Activated T-cell treated with anti-CD3 and anti-CD28 coated beads, Interleukin-2, amount 50 U/mL, for 72 hours (primary cell): ENCODE data around the gene KLF9. TPM values are rescaled to one million over a fixed set of nuclear protein-coding genes. Genes with fewer than 3 reads are reported as not detected.
A peak's percentile ranks its signal among the peaks of the same experiment; 100 is the strongest.

Experiments used
- ATAC-seq, 2 donors: fragments of 150-1000 bp; cut with Tn5 transposase; replicated peaks in 1 of 2; 2 replicates each; pipeline ENCODE4 v1.10.0; 2021; ENCODE audit warnings: moderate library complexity in 2 of 2, mild to moderate bottlenecking in 1 of 2
- DNase-seq, 2 donors: peaks; one replicate each; pipeline ENCODE4 v3.0.0; 2021 to 2022; ENCODE audit warnings: mixed read lengths in 1 of 2
- H3K27ac Mint-ChIP-seq: one replicate; pipeline ENCODE4 v1.8.0; 2022; ENCODE audit warnings: mild to moderate bottlenecking, moderate library complexity, mixed read lengths
- H3K27me3 Mint-ChIP-seq: one replicate; pipeline ENCODE4 v1.8.0; 2022; ENCODE audit warnings: low read depth, mixed read lengths
- H3K36me3 Mint-ChIP-seq, 2 donors: one replicate each; pipeline ENCODE4 v1.8.0; 2022; ENCODE audit warnings: mixed read lengths in 2 of 2, mild to moderate bottlenecking in 1 of 2; ENCODE audit not compliant: insufficient read depth in 2 of 2
- H3K4me1 Mint-ChIP-seq: one replicate; pipeline ENCODE4 v1.8.0; 2022; ENCODE audit warnings: low read depth, mixed read lengths
- H3K4me3 Mint-ChIP-seq, 2 donors: one replicate each; pipeline ENCODE4 v1.8.0; 2022; ENCODE audit warnings: mild to moderate bottlenecking in 2 of 2, mixed read lengths in 2 of 2, moderate library complexity in 2 of 2
- H3K9me3 Mint-ChIP-seq, 2 donors: one replicate each; pipeline ENCODE4 v1.8.0; 2022; ENCODE audit warnings: mixed read lengths in 2 of 2
- total RNA-seq, 2 donors: library from RNA; stranded (reverse); gene quantifications; one replicate each; pipeline ENCODE4 v1.2.3, GENCODE V29; 2022

Gene KLF9
- total RNA-seq, 2 donors from 2014 or later, result 27.5 to 35.4 TPM

GRCh38 chr9:70390933-70391341 is 23.5 kb downstream of the KLF9 start:
- Mint-ChIP-seq H3K27ac (peak overlapping the region; percentile 84), H3K36me3 (peaks cover 0 to 10% of the 10 kb centered on the region in 2 donors), H3K4me3 (peak overlapping the region; percentile 65 to 76), H3K4me1 (peaks cover 68% of the 10 kb centered on the region), H3K9me3 (no peaks in the 10 kb centered on the region), H3K27me3 (no peaks in the 10 kb centered on the region)
- ATAC-seq, result peak; percentile 68 to 77
- DNase-seq, result no peak

GRCh38 chr9:70389621-70390266 is 24.7 kb downstream of the KLF9 start:
- Mint-ChIP-seq H3K27ac (peak overlapping the region; percentile 4), H3K36me3 (peaks cover under 1 to 10% of the 10 kb centered on the region in 2 donors), H3K4me3 (peak overlapping the region; percentile 42 to 65), H3K4me1 (peaks cover 68% of the 10 kb centered on the region), H3K27me3 (no peaks in the 10 kb centered on the region), H3K9me3 (no peaks in the 10 kb centered on the region)
- DNase-seq (no peak), ATAC-seq (peak; percentile 40 to 52)

GRCh38 chr9:70389188-70389587 is 25.3 kb downstream of the KLF9 start:
- H3K4me1 Mint-ChIP-seq, result peaks cover 66% of the 10 kb centered on the region
- ATAC-seq, result no peak
- no peak overlapping the region for H3K4me3 Mint-ChIP-seq
- DNase-seq, result no peak
- no peaks in the 10 kb centered on the region for H3K27me3 Mint-ChIP-seq
- H3K27ac Mint-ChIP-seq, result peak overlapping the region; percentile 4
- H3K9me3 Mint-ChIP-seq, result no peaks in the 10 kb centered on the region
- H3K36me3 Mint-ChIP-seq, result peaks cover 2 to 10% of the 10 kb centered on the region in 2 donors

GRCh38 chr9:70387663-70388062 is 26.8 kb downstream of the KLF9 start:
- no peak for ATAC-seq
- Mint-ChIP-seq H3K4me1 (peaks cover 51% of the 10 kb centered on the region), H3K27ac (no peak overlapping the region)

GRCh38 chr9:70385426-70385825 is 29.0 kb downstream of the KLF9 start:
- no peaks in the 10 kb centered on the region for H3K27me3 Mint-ChIP-seq
- DNase-seq (no peak), ATAC-seq (no peak)
- no peak overlapping the region for H3K27ac Mint-ChIP-seq
- H3K9me3 Mint-ChIP-seq, result no peaks in the 10 kb centered on the region
- peaks cover 2 to 10% of the 10 kb centered on the region in 2 donors for H3K36me3 Mint-ChIP-seq
- H3K4me1 Mint-ChIP-seq, result peaks cover 28% of the 10 kb centered on the region
- H3K4me3 Mint-ChIP-seq, result no peak overlapping the region

More at GRCh38 chr9:70387663-70388062, 26.8 kb downstream of the KLF9 start:
- no peaks in the 10 kb centered on the region for H3K27me3 Mint-ChIP-seq
- no peak for DNase-seq
- no peaks in the 10 kb centered on the region for H3K9me3 Mint-ChIP-seq
- peaks cover 2 to 10% of the 10 kb centered on the region in 2 donors for H3K36me3 Mint-ChIP-seq
- no peak overlapping the region for H3K4me3 Mint-ChIP-seq

DNA sequence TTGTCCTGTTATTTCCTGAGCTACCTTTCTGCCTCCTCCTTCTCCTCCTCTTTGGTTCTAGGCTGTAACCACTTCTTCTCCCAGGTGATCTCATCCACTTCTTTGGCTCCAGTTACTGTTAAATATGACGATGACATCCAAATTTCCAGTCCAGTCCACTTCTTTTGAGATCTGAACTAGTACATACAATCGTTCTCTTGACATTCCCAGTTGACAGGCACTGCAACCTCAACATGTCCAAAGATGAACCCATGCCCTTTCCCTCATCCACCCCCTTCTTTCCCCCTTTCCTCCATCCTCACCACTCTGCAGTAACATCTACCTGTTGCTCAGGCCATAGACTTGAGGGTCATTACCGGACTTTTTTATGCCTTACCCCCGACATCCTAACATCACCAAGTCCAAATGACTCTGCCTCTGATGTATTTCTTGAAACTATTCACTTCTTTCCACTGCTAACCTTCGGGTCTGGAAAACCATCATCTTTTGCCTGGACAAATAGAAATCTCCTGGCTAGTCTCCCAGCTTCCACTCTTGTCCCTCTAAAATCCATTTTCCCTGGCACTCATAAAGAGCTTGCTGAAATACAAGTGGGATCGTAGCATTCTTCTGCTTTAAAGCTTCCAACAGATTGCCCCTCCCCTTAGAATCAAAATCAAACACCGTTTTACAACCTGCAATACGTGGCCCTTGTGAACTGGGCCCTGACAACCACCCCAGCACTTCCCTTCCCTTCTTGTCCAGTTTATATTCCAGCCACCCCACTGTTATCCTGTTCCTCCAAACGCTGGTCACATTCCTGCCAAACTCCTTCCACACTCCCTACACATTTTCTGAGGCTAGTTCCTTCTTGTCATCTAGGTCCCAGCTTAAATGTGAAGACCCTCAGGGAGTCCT is 31.5 kb downstream of the KLF9 start:
- no peak for DNase-seq
- Mint-ChIP-seq H3K27ac (no peak overlapping the region), H3K4me1 (peaks cover 11% of the 10 kb centered on the region), H3K36me3 (peaks cover 2 to 10% of the 10 kb centered on the region in 2 donors), H3K27me3 (no peaks in the 10 kb centered on the region), H3K9me3 (no peaks in the 10 kb centered on the region), H3K4me3 (no peak overlapping the region)
- no peak for ATAC-seq

GRCh38 chr9:70382046-70382708 is 32.3 kb downstream of the KLF9 start:
- ATAC-seq (no peak), DNase-seq (no peak)
- Mint-ChIP-seq H3K4me1 (peaks cover 5% of the 10 kb centered on the region), H3K9me3 (no peaks in the 10 kb centered on the region), H3K36me3 (peaks cover 2 to 8% of the 10 kb centered on the region in 2 donors), H3K4me3 (no peak overlapping the region), H3K27me3 (no peaks in the 10 kb centered on the region), H3K27ac (no peak overlapping the region)

DNA sequence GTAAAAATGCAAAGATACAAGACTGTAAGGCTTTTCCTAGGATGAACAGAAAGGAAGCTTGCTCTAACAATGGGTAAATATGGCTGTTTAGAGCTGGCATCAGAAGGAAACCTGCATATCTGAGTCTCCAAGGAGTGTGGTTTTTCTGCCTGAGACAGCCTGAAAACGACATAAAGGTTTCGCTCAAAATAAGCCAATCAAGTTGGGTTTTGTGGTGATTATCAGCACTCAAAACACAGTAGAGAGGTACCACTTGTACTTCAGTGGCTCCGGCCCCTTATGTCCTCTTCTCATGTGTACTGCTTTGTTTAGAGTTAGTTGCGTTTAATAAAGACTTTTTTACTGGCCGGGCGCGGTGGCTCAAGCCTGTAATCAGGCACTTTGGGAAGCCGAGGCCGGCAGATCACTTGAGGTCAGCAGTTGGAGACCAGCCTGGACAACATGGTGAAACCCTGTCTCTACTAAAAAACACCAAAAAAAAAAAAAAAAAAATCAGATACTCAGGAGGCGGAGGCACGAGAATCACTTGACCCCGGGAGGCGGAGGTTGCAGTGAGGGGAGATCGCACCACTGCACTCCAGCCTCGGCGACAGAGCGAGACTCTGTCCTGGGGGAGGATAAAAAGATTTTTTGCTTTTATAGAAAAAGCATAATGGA is 39.4 kb downstream of the KLF9 start:
- DNase-seq (no peak), ATAC-seq (no peak)
- Mint-ChIP-seq H3K27me3 (no peaks in the 10 kb centered on the region), H3K4me1 (no peaks in the 10 kb centered on the region), H3K4me3 (no peak overlapping the region), H3K36me3 (no peaks in the 10 kb centered on the region), H3K9me3 (no peaks in the 10 kb centered on the region), H3K27ac (no peak overlapping the region)

- Mint-ChIP-seq H3K4me1 (no peaks in the 10 kb centered on the region), H3K9me3 (no peaks in the 10 kb centered on the region), H3K4me3 (no peak overlapping the region), H3K27me3 (no peaks in the 10 kb centered on the region), H3K27ac (no peak overlapping the region), H3K36me3 (peaks cover 1 to 2% of the 10 kb centered on the region in 2 donors)
- DNase-seq, result no peak
- no peak for ATAC-seq
These were observed 47.0 kb downstream of the KLF9 start for GRCh38 chr9:70367305-70367930.

DNA sequence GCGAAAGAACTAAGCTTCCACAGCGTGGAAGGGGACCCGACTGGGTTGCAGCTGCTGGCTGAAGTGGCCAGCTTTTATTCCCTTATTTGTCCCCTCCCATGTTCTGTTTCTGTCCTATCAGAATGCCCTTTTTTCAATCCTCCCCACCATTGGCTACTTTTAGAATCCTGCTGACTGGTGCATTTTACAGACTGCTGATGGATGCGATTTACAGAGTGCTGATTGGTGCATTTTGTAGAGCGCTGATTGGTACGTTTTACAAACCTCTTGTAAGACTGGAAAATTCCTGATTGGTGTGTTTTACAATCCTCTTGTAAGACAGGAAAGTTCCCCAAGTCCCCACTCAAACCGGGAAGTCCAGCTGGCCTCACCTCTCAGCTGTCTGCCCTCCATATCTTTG is 50.7 kb downstream of the KLF9 start:
- Mint-ChIP-seq H3K4me1 (no peaks in the 10 kb centered on the region), H3K36me3 (peaks cover 1 to 2% of the 10 kb centered on the region in 2 donors), H3K9me3 (no peaks in the 10 kb centered on the region), H3K4me3 (no peak overlapping the region), H3K27ac (no peak overlapping the region), H3K27me3 (no peaks in the 10 kb centered on the region)
- DNase-seq (no peak), ATAC-seq (no peak)

GRCh38 chr9:70362952-70363351 is 51.5 kb downstream of the KLF9 start:
- Mint-ChIP-seq H3K4me3 (no peak overlapping the region), H3K9me3 (no peaks in the 10 kb centered on the region), H3K4me1 (no peaks in the 10 kb centered on the region), H3K27me3 (no peaks in the 10 kb centered on the region), H3K36me3 (peaks cover 1 to 2% of the 10 kb centered on the region in 2 donors), H3K27ac (no peak overlapping the region)
- DNase-seq (no peak), ATAC-seq (no peak)

DNA sequence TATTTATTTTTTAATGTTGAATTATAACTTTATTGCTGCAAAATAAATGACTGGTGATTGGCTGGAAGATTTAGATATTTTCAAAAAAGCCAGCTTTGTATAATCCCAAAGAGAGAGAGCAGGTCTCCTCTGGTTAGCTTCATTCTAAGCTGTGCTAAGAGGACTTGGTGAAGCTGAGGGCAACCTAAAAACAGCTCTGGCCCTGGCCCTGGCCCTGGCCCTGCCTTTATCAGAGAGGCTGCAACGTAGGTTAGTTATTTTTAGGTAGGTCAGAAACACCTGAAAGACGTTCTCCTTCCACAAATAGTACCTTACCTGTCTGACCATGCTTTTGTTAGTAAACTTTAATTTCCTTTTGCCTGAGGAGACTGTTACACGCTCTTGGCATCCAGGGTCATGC is 58.7 kb downstream of the KLF9 start:
- Mint-ChIP-seq H3K9me3 (no peaks in the 10 kb centered on the region), H3K27ac (no peak overlapping the region)
- ATAC-seq, result no peak

More for the DNA sequence above, 58.7 kb downstream of the KLF9 start:
- no peak overlapping the region for H3K4me3 Mint-ChIP-seq
- H3K4me1 Mint-ChIP-seq, result peaks cover 4% of the 10 kb centered on the region
- DNase-seq, result no peak
- no peaks in the 10 kb centered on the region for H3K27me3 Mint-ChIP-seq
- H3K36me3 Mint-ChIP-seq, result peaks cover 1 to 3% of the 10 kb centered on the region in 2 donors
